OCI-LY7 (cell line): ENCODE results near the gene HLA-E.

Experiments
- EZH2phosphoT487 ChIP-seq: fragments of 200-600 bp; sonication (generic); IDR thresholded peaks from 2 replicates; pipeline ENCODE4 v1.6.1; 2018; ENCODE audit warnings: low read depth, borderline replicate concordance, mild to moderate bottlenecking, mixed run types, antibody characterized with exemption, low read length, moderate library complexity, mixed read lengths
- TF ChIP-seq, protein P1 (sequence below): fragments of 200-600 bp; sonication (generic); conservative IDR thresholded peaks from 2 replicates; pipeline ENCODE4 v1.5.1; 2014; ENCODE audit warnings: mild to moderate bottlenecking, antibody characterized with exemption, low read length, moderate library complexity, mixed read lengths

- TF ChIP-seq, protein P1, sequence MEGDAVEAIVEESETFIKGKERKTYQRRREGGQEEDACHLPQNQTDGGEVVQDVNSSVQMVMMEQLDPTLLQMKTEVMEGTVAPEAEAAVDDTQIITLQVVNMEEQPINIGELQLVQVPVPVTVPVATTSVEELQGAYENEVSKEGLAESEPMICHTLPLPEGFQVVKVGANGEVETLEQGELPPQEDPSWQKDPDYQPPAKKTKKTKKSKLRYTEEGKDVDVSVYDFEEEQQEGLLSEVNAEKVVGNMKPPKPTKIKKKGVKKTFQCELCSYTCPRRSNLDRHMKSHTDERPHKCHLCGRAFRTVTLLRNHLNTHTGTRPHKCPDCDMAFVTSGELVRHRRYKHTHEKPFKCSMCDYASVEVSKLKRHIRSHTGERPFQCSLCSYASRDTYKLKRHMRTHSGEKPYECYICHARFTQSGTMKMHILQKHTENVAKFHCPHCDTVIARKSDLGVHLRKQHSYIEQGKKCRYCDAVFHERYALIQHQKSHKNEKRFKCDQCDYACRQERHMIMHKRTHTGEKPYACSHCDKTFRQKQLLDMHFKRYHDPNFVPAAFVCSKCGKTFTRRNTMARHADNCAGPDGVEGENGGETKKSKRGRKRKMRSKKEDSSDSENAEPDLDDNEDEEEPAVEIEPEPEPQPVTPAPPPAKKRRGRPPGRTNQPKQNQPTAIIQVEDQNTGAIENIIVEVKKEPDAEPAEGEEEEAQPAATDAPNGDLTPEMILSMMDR: no peak
- no peak for TF ChIP-seq EZH2phosphoT487
Measured at GRCh38 chr6:30485236-30485635, 4.1 kb upstream of the HLA-E start.
